ENCODE results near the gene SOX4.

SOX4 gene

DNA sequence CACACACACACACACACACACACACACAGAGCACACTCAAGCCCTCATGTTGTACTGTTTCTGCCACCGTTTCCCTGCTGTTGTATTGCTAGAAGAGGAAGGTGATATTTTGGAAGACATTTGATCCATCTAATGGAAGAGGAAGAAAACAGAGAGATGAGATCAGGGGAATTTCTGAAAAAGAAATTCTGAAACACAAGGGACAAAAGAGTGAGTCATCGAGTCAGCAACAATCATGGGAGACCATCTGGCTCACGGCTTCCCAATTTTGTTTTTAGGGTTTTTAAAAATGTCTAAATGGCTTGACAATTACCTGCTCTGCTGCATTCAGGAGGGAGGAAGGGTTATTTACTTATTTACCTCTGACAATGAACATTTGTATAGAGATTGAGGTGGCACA is 22.0 kb downstream of the SOX4 start:
- DNase-seq = no peak

DNA sequence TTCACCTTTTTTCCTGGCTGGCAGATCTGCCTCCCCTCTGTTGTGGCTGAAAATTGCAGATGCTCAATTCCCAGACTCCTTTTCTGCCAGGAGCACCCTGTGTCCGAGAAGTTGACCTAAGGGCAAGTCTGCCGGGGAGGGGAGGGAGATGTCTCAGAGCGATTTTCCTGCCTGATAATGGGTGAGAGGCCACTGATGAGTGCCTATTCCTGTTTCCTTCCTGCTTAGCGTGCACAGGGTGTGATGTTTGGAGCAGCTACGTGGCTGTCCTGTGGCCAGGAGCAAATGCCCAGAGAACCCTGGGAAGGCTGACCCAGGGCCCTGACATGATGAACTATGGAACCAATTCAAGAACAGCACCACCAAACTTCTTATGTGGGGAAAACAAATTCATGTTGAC is 22.5 kb downstream of the SOX4 start:
- DNase-seq = no peak

DNA sequence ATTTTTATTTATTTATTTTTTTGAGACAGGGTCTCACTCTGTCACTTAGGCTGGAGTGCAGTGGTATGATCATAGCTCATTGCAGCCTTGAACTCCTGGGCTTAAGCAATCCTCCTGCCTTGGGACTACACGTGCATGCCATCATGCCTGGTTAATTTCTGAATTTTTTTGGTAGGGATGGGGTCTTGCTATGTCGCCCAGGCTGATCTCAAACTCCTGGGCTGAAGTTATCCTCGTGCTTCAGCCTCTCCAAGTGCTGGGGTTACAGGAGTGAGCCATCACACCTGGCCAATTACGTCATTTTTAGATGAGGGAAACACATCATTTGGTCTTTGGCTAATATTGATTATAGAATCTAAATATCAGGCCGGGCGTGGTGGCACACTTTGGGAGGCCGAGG is 32.1 kb downstream of the SOX4 start:
- no peak for DNase-seq

DNA sequence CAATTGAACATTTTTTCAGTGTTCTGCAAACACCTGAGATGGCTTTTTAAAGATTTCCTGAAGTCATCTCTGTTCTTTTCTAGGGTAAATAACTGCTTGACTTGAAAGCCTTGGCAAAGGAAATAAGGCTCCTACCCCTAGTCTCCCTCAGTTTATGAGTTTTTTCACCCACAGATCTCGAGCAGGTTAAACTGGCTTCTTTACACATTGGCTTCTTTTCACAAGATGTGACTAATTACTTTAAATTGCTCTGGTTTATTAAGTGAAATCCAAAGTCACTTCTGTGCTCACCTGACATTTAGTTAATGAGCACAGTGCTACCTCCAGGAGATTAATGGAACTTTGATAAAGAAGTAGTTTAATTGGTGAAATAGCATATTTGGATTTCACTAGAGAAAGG is 33.2 kb downstream of the SOX4 start:
- DNase-seq = no peak

DNA sequence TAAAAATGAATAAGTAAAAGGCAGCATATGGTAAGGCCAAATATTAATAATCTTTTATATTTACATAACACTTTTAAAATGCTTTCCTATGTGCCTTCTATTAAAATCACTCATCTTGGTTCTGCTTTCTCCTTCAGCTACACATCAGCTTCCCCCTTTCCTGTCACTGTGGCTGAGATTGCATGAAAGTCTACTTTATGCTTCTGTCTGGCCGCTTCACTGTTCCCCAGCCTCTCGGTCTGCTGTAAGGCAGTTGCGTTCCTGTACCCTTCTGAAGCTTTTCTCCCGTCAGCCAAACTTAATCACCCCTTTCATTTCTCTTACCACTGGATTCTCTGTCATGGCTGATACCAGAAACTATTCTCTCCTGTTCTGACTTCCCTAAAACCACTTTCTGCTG is 34.6 kb downstream of the SOX4 start:
- DNase-seq = no peak

DNA sequence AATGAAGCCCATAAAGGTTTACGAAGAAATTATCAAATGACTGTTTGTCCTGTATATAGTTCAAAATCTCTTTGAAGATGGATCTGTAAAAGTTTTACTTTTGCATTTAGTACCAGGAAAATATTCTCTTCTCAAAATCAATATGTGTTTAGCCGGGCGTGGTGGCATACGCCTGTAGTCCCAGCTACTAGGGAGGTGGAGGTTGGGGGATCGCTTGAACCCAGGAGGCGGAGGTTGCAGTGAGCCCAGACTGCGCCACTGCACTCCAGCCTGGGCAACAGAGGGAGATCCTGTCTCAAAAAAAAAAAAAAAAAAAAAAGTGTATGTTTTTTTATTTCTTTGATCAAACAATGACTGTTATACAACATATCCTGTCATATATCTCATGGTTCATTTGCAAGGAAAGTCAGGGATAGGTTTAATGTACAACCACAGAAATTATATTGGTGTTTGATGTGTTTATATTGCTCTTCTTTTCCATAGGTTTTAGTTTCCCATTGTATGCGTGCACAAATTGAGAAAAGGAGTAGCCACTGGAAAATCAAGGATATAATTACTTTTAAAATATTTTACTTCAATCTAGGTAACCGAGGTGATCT is 40.1 kb downstream of the SOX4 start:
- DNase-seq = no peak

DNA sequence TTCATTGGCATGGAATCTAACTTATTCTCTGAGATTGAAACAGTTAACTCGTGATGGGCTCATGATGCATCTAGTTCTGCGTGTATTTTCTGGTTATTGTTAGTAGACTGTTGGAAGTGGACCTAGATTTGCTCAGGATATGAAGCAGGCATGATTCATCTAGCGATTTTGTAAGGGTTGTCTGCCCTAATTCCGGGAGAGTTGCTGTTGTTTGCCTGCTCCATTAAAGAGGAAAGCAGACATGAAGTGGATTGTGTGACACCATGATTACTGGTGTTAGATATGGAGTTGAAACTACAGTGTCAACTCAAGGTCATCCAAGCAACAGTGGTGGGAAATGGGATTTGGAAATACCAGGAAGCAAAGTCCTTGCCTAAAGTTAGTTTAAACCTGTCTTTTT is 41.0 kb downstream of the SOX4 start:
- DNase-seq = no peak

DNA sequence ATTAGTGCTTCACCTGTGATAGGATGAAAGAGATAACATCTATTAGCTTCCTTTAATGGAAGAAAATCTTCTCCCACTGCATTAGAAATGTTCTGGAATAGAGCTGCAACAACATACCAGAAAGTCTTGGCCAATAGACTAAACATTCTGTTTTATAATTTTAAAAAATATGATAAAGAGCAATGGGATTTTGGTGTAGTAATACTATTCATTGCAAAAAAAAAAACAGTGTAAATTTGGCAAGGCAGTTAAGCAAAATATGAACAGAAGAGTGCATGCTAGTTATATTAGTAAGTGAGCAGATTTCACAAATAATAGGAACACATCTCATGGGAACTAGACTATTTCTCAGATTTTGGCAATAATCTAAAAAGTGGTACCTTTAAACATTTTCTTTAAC is 43.3 kb downstream of the SOX4 start:
- no peak for DNase-seq

DNA sequence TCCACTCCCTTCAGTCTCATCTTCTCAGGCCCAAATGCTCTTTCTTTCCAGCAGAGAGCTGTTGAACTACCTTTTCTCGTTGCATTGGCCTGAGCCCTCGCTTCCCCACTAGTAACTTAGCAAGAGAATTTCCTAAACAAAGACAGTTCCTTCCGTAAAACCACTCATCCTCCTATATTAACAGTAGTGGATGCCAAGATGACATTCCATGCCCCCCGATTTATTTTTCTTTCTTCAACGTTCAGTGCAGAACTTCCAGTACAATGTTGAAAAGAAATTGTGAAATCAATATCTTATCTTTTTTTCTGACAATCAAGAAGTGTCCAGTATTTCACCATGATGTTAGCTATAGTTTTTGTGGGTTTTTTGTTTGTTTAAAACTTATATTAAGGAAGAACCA is 45.8 kb downstream of the SOX4 start:
- DNase-seq = no peak
